GM12878 (cell line): Measurements from ENCODE around the gene LEP.

Source experiments
- BHLHE40 ChIP-seq, 2 experiments: fragments of 450-650 bp in 1 of 2; IDR thresholded peaks; 2 replicates each; pipeline ENCODE4 v1.6.1; 2011 to 2017; ENCODE audit warnings: low read depth in 2 of 2, borderline replicate concordance in 1 of 2, improper control_type of control experiment in 1 of 2, low read length in 1 of 2, mild to moderate bottlenecking in 1 of 2
- SMAD1 ChIP-seq: fragments of 450-650 bp; IDR thresholded peaks from 2 replicates; pipeline ENCODE4 v1.6.1; 2018; ENCODE audit warnings: mild to moderate bottlenecking, low read depth; ENCODE audit not compliant: partially characterized antibody
- TF ChIP-seq, protein P1 (sequence below): fragments of 450-650 bp; IDR thresholded peaks from 2 replicates; pipeline ENCODE4 v1.6.1; 2014; ENCODE audit warnings: mild to moderate bottlenecking

DNA sequence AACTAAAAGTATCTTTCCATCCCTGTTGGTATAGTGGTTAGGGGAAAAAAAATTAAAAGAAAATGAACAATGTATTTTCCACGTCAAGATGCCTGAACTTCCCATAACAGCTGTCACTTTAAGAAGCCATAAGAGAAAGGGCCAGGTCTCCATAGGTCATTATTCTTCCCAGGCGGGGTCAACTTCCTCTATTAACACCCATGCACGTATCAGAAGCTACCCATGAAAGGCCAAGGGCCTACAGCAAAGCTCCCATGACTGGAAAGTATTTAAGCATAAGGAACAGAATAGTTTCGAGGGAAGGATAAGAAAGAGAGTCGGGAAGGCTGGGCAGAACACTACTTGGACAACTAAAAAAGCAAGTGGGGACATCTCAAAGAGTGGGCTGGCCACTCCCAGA, 62.6 kb downstream of the LEP start:
- TF ChIP-seq, protein P1, sequence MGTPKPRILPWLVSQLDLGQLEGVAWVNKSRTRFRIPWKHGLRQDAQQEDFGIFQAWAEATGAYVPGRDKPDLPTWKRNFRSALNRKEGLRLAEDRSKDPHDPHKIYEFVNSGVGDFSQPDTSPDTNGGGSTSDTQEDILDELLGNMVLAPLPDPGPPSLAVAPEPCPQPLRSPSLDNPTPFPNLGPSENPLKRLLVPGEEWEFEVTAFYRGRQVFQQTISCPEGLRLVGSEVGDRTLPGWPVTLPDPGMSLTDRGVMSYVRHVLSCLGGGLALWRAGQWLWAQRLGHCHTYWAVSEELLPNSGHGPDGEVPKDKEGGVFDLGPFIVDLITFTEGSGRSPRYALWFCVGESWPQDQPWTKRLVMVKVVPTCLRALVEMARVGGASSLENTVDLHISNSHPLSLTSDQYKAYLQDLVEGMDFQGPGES: no peak
- no peak for TF ChIP-seq SMAD1
- no peak for TF ChIP-seq BHLHE40 (IDR thresholded peaks at IDR 0.05; ENCODE audit: borderline replicate concordance in 1 of 2, low read depth in 2 of 2, low read length in 1 of 2)
